HEK293 (cell line): ENCODE data around the gene ARHGEF7.

Source experiments
- CTCF ChIA-PET: fragments of 350-600 bp; formaldehyde crosslinking; extraction: SDS; loops from one replicate; lab custom pipeline; 2021; ENCODE audit warnings: antibody characterized with exemption; lab: Yijun Ruan, JAX
- POLR2A ChIA-PET: fragments of 300-600 bp; formaldehyde crosslinking; extraction: SDS; loops from one replicate; lab custom pipeline; 2020; ENCODE audit warnings: antibody characterized with exemption, inconsistent platforms; lab: Yijun Ruan, JAX
- H3K27ac ChIP-seq: fragments of 200-500 bp; sonication (Bioruptor generic); 2 replicates; pipeline ENCODE4 v1.5.1; 2014; ENCODE audit warnings: low read depth, low read length, control low read depth, inconsistent platforms; ENCODE audit errors: extremely low read depth
- H3K36me3 ChIP-seq, 2 experiments: fragments of 200-500 bp in 1 of 2; sonication (Bioruptor generic) in 1 of 2; 1 replicate in 1 of 2; 2 replicates in 1 of 2; pipeline ENCODE4 v1.5.1; 2014 to 2017; ENCODE audit warnings: inconsistent platforms in 2 of 2, low read length in 2 of 2; ENCODE audit not compliant: control insufficient read depth in 2 of 2, insufficient read depth in 1 of 2
- H3K4me1 ChIP-seq: fragments of 200-500 bp; sonication (Bioruptor generic); 2 replicates; pipeline ENCODE4 v1.5.1; 2014; ENCODE audit warnings: mild to moderate bottlenecking, low read length, inconsistent platforms; ENCODE audit not compliant: control insufficient read depth, insufficient read depth
- H3K4me3 ChIP-seq: 2 replicates; pipeline ENCODE4 v1.5.1; 2011; ENCODE audit warnings: low read depth, mild to moderate bottlenecking, control low read depth, low read length, moderate library complexity
- H3K9me3 ChIP-seq: fragments of 200-500 bp; sonication (Bioruptor generic); 2 replicates; pipeline ENCODE4 v1.5.1; 2014; ENCODE audit warnings: low read depth, low read length, inconsistent platforms; ENCODE audit not compliant: control insufficient read depth, insufficient read depth
- CTCF ChIP-seq: fragments of 450-650 bp; formaldehyde crosslinking; IDR thresholded peaks from 2 replicates; pipeline ENCODE4 v1.5.1; 2016; ENCODE audit warnings: missing biosample characterization, missing genetic modification characterization
- GLIS1 ChIP-seq: fragments of 450-650 bp; formaldehyde crosslinking; IDR thresholded peaks from 2 replicates; pipeline ENCODE4 v1.5.1; 2016; ENCODE audit warnings: missing biosample characterization, missing genetic modification characterization
- KLF1 ChIP-seq: fragments of 450-650 bp; formaldehyde crosslinking; IDR thresholded peaks from 2 replicates; pipeline ENCODE4 v1.5.1; 2016; ENCODE audit warnings: missing biosample characterization, missing genetic modification characterization
- PRDM2 ChIP-seq: fragments of 450-650 bp; formaldehyde crosslinking; IDR thresholded peaks from 2 replicates; pipeline ENCODE4 v1.5.1; 2016; ENCODE audit warnings: missing biosample characterization, missing genetic modification characterization, borderline replicate concordance
- SCRT2 ChIP-seq: fragments of 450-650 bp; formaldehyde crosslinking; IDR thresholded peaks from 2 replicates; pipeline ENCODE4 v1.5.1; 2016; ENCODE audit warnings: missing biosample characterization, missing genetic modification characterization
- SP3 ChIP-seq: fragments of 450-650 bp; formaldehyde crosslinking; IDR thresholded peaks from 2 replicates; pipeline ENCODE4 v1.5.1; 2016; ENCODE audit warnings: missing biosample characterization, missing genetic modification characterization
- ZNF24 ChIP-seq: fragments of 450-650 bp; formaldehyde crosslinking; IDR thresholded peaks from 2 replicates; pipeline ENCODE4 v1.5.1; 2016; ENCODE audit warnings: missing biosample characterization, missing genetic modification characterization
- ZNF354C ChIP-seq: fragments of 450-650 bp; formaldehyde crosslinking; IDR thresholded peaks from 2 replicates; pipeline ENCODE4 v1.5.1; 2016; ENCODE audit warnings: missing biosample characterization, missing genetic modification characterization, low read depth, borderline replicate concordance
- ZNF513 ChIP-seq: fragments of 450-650 bp; IDR thresholded peaks from 2 replicates; pipeline ENCODE4 v1.5.1; 2018; ENCODE audit warnings: missing biosample characterization, missing genetic modification characterization
- ZNF623 ChIP-seq: fragments of 450-650 bp; formaldehyde crosslinking; IDR thresholded peaks from 2 replicates; pipeline ENCODE4 v1.5.1; 2016; ENCODE audit warnings: missing biosample characterization, missing genetic modification characterization
- ZNF704 ChIP-seq: fragments of 450-650 bp; formaldehyde crosslinking; IDR thresholded peaks from 2 replicates; pipeline ENCODE4 v1.5.1; 2016; ENCODE audit warnings: missing biosample characterization, missing genetic modification characterization
- ZNF791 ChIP-seq: fragments of 450-650 bp; formaldehyde crosslinking; IDR thresholded peaks from 2 replicates; pipeline ENCODE4 v1.5.1; 2016; ENCODE audit warnings: missing biosample characterization, missing genetic modification characterization
- TF ChIP-seq, protein P1 (sequence below): sonication (generic); formaldehyde crosslinking; IDR thresholded peaks from 2 replicates; pipeline ENCODE4 v1.8.1; 2022; ENCODE audit warnings: mild to moderate bottlenecking, moderate library complexity, missing genetic modification reagents
- TF ChIP-seq, protein P2 (sequence below): IDR thresholded peaks from 2 replicates; pipeline ENCODE4 v1.6.1; 2011; ENCODE audit warnings: mild to moderate bottlenecking, low read depth, low read length, borderline replicate concordance
- TF ChIP-seq, protein P3 (sequence below): fragments of 450-650 bp; formaldehyde crosslinking; IDR thresholded peaks from 2 replicates; pipeline ENCODE4 v1.5.1; 2016; ENCODE audit warnings: missing biosample characterization, missing genetic modification characterization

Gene ARHGEF7

GRCh38 chr13:111287201-111287600, 172.1 kb downstream of the ARHGEF7 start:
- POLR2A ChIA-PET, result no interaction called here
- H3K36me3 ChIP-seq, result peaks cover 3 to 75% of the 10 kb centered on the region in 2 experiments; a peak in 2 of 3 replicates
- CTCF ChIA-PET, result interaction anchor here (0.6 to 0.8 kb wide), 2 partner anchors 19 to 364 kb away, joined by 4 read pairs; no protein-coding TSS in a partner anchor
- no peak for TF ChIP-seq ZNF704 (tag by site-specific recombination)
- TF ChIP-seq KLF1, result no peak
- TF ChIP-seq, protein P1, sequence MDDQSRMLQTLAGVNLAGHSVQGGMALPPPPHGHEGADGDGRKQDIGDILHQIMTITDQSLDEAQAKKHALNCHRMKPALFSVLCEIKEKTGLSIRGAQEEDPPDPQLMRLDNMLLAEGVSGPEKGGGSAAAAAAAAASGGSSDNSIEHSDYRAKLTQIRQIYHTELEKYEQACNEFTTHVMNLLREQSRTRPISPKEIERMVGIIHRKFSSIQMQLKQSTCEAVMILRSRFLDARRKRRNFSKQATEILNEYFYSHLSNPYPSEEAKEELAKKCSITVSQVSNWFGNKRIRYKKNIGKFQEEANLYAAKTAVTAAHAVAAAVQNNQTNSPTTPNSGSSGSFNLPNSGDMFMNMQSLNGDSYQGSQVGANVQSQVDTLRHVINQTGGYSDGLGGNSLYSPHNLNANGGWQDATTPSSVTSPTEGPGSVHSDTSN (CRISPR knock-in tag), result no peak
- TF ChIP-seq, protein P2, sequence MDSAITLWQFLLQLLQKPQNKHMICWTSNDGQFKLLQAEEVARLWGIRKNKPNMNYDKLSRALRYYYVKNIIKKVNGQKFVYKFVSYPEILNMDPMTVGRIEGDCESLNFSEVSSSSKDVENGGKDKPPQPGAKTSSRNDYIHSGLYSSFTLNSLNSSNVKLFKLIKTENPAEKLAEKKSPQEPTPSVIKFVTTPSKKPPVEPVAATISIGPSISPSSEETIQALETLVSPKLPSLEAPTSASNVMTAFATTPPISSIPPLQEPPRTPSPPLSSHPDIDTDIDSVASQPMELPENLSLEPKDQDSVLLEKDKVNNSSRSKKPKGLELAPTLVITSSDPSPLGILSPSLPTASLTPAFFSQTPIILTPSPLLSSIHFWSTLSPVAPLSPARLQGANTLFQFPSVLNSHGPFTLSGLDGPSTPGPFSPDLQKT, result no peak
- TF ChIP-seq ZNF623, result no peak
- TF ChIP-seq CTCF, result no peak
- TF ChIP-seq, protein P3, sequence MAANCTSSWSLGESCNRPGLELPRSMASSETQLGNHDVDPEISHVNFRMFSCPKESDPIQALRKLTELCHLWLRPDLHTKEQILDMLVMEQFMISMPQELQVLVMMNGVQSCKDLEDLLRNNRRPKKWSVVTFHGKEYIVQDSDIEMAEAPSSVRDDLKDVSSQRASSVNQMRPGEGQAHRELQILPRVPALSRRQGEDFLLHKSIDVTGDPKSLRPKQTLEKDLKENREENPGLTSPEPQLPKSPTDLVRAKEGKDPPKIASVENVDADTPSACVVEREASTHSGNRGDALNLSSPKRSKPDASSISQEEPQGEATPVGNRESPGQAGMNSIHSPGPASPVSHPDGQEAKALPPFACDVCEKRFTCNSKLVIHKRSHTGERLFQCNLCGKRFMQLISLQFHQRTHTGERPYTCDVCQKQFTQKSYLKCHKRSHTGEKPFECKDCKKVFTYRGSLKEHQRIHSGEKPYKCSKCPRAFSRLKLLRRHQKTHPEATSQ (tag by site-specific recombination), result no peak
- TF ChIP-seq ZNF513 (tag by site-specific recombination), result no peak
- H3K4me3 ChIP-seq, result no peak overlapping the region
- no peak overlapping the region for H3K27ac ChIP-seq
- no peaks in the 10 kb centered on the region for H3K9me3 ChIP-seq
- no peaks in the 10 kb centered on the region for H3K4me1 ChIP-seq

- Histone ChIP-seq H3K36me3 (peaks cover 3 to 78% of the 10 kb centered on the region in 2 experiments; a peak in 2 of 3 replicates), H3K27ac (no peak overlapping the region), H3K9me3 (no peaks in the 10 kb centered on the region), H3K4me3 (no peak overlapping the region), H3K4me1 (no peaks in the 10 kb centered on the region)
- ChIA-PET POLR2A (no interaction called here), CTCF (no interaction called here)
- 0 out of 2 replicates have a peak, but pooled peaks have one; percentile 19 for TF ChIP-seq SCRT2
- peak; percentile 30; the same call in 1 of the 2 replicates for TF ChIP-seq GLIS1
- no peak for TF ChIP-seq SP3 (tag by site-specific recombination)
- TF ChIP-seq ZNF354C (tag by site-specific recombination), result no peak
- TF ChIP-seq ZNF24 (tag by site-specific recombination), result no peak
- TF ChIP-seq ZNF791, result no peak
- TF ChIP-seq PRDM2 (tag by site-specific recombination), result no peak
- TF ChIP-seq KLF1, result no peak
These were observed 173.2 kb downstream of the ARHGEF7 start for GRCh38 chr13:111288276-111288675.
